WERI-Rb-1 (cell line): Measurements from ENCODE around the gene PPP2R2C.

Experiments
- DNase-seq: peaks from one replicate; pipeline ENCODE4 v3.0.0-alpha.2; 2020
- H3K27ac ChIP-seq: fragments of 250-450 bp; sonication (Bioruptor Pico); 2 replicates; pipeline ENCODE4 v1.5.1; 2020; ENCODE audit warnings: mild to moderate bottlenecking, moderate library complexity
- H3K27me3 ChIP-seq: fragments of 250-450 bp; sonication (Bioruptor Pico); 2 replicates; pipeline ENCODE4 v1.5.1; 2021; ENCODE audit warnings: mild to moderate bottlenecking, low read depth, moderate library complexity; ENCODE audit not compliant: insufficient read depth, severe bottlenecking
- H3K36me3 ChIP-seq: fragments of 250-450 bp; sonication (Bioruptor Pico); 2 replicates; pipeline ENCODE4 v1.5.1; 2020; ENCODE audit warnings: mild to moderate bottlenecking, moderate library complexity
- H3K4me3 ChIP-seq: 2 replicates; pipeline ENCODE4 v1.5.1; 2011; ENCODE audit warnings: low read depth, mild to moderate bottlenecking, control low read depth, low read length
- H3K9me3 ChIP-seq: fragments of 250-450 bp; sonication (Bioruptor Pico); 2 replicates; pipeline ENCODE4 v1.5.1; 2021; ENCODE audit warnings: mild to moderate bottlenecking, moderate library complexity; ENCODE audit not compliant: severe bottlenecking
- CTCF ChIP-seq: IDR thresholded peaks from 2 replicates; pipeline ENCODE4 v1.5.1; 2011; ENCODE audit warnings: low read depth, mild to moderate bottlenecking, control low read depth, inconsistent platforms, low read length

PPP2R2C gene

GRCh38 chr4:6369035-6369434 is 103.4 kb downstream of the PPP2R2C start:
- TF ChIP-seq CTCF: no peak
- no peaks in the 10 kb centered on the region for H3K9me3 ChIP-seq
- H3K27ac ChIP-seq: no peak overlapping the region
- no peak overlapping the region for H3K4me3 ChIP-seq
- no peaks in the 10 kb centered on the region for H3K27me3 ChIP-seq
- no peak for DNase-seq
- peaks cover 6% of the 10 kb centered on the region for H3K36me3 ChIP-seq

- no peaks in the 10 kb centered on the region for H3K27me3 ChIP-seq
- H3K9me3 ChIP-seq: no peaks in the 10 kb centered on the region
- no peak overlapping the region for H3K27ac ChIP-seq
- TF ChIP-seq CTCF: no peak
- H3K36me3 ChIP-seq: peaks cover 6% of the 10 kb centered on the region
- H3K4me3 ChIP-seq: no peak overlapping the region
- DNase-seq: no peak
These were observed 103.8 kb downstream of the PPP2R2C start for GRCh38 chr4:6368601-6369000.

- DNase-seq: no peak
- H3K27me3 ChIP-seq: no peaks in the 10 kb centered on the region
- H3K4me3 ChIP-seq: no peak overlapping the region
- no peaks in the 10 kb centered on the region for H3K9me3 ChIP-seq
- no peak for TF ChIP-seq CTCF
- H3K36me3 ChIP-seq: peaks cover 6% of the 10 kb centered on the region
- no peak overlapping the region for H3K27ac ChIP-seq
These were observed 104.3 kb downstream of the PPP2R2C start for GRCh38 chr4:6368096-6368495.

- DNase-seq: no peak
These were observed 105.0 kb downstream of the PPP2R2C start for GRCh38 chr4:6367371-6367851.

GRCh38 chr4:6366581-6366980 is 105.8 kb downstream of the PPP2R2C start:
- Histone ChIP-seq H3K9me3 (no peaks in the 10 kb centered on the region), H3K27ac (no peak overlapping the region), H3K36me3 (no peaks in the 10 kb centered on the region; the same call in 1 of the 2 replicates), H3K4me3 (no peak overlapping the region), H3K27me3 (no peaks in the 10 kb centered on the region)
- no peak for DNase-seq
- TF ChIP-seq CTCF: no peak

More at GRCh38 chr4:6367371-6367851, 105.0 kb downstream of the PPP2R2C start:
- no peaks in the 10 kb centered on the region for H3K9me3 ChIP-seq
- no peak overlapping the region for H3K4me3 ChIP-seq
- no peak overlapping the region for H3K27ac ChIP-seq
- peaks cover 6% of the 10 kb centered on the region for H3K36me3 ChIP-seq
- TF ChIP-seq CTCF: no peak
- H3K27me3 ChIP-seq: no peaks in the 10 kb centered on the region

GRCh38 chr4:6365545-6366086 is 106.8 kb downstream of the PPP2R2C start:
- Histone ChIP-seq H3K9me3 (no peaks in the 10 kb centered on the region), H3K36me3 (no peaks in the 10 kb centered on the region), H3K4me3 (no peak overlapping the region), H3K27me3 (no peaks in the 10 kb centered on the region), H3K27ac (no peak overlapping the region)
- DNase-seq: no peak
- no peak for TF ChIP-seq CTCF
